Gastrocnemius medialis (tissue), 4 donors: Measurements from ENCODE around the gene SLC35G1.

Source experiments
- CTCF ChIP-seq, 5 experiments: fragments of 450-650 bp in 3 of 5; fragments of 200-600 bp in 2 of 5; sonication (generic) in 2 of 5; IDR thresholded peaks in 4 of 5; conservative IDR thresholded peaks in 1 of 5; 1 replicate in 4 of 5; 2 replicates in 1 of 5; pipeline ENCODE4 v1.5.1; 2016 to 2019; ENCODE audit warnings: antibody characterized with exemption in 5 of 5, mild to moderate bottlenecking in 3 of 5, moderate library complexity in 3 of 5
- POLR2A ChIP-seq, 2 donors: fragments of 450-650 bp; IDR thresholded peaks; one replicate each; pipeline ENCODE4 v1.6.1; 2017; ENCODE audit warnings: antibody characterized with exemption in 2 of 2, mild to moderate bottlenecking in 2 of 2, moderate library complexity in 2 of 2

- no peak for TF ChIP-seq CTCF (IDR thresholded peaks at IDR 0.05 in 4 of 5, conservative IDR thresholded peaks at IDR 0.05 in 1 of 5)
- no peak for TF ChIP-seq POLR2A (IDR thresholded peaks at IDR 0.05)
Observed at GRCh38 chr10:93913706-93914105, 19.9 kb downstream of the SLC35G1 start.
